Activated CD4-positive, alpha-beta memory T cell treated with anti-CD3 and anti-CD28 coated beads for 36 hours (primary cell): ENCODE measurements around the gene NPHP3. TPM values are rescaled to one million over a fixed set of nuclear protein-coding genes. Genes with fewer than 3 reads are reported as not detected.
"Not testable (repeated sequence)": the region's sequence is repeated elsewhere in the genome, so short reads cannot be mapped to it uniquely, and the experiment has no call there.

Experiments
- CTCF ChIA-PET: fragments of 350-600 bp; sonication (Branson Sonifier 250); formaldehyde crosslinking; loops from one replicate; lab custom pipeline; 2021; ENCODE audit warnings: antibody characterized with exemption, inconsistent platforms; lab: Charles Lee
- POLR2A ChIA-PET: fragments of 350-600 bp; sonication (Branson Sonifier 250); formaldehyde crosslinking; loops from one replicate; lab custom pipeline; 2021; ENCODE audit warnings: antibody characterized with exemption; lab: Charles Lee
- DNase-seq: peaks from one replicate; pipeline ENCODE4 v3.0.0-alpha.2; 2020
- H3K27ac Mint-ChIP-seq: one replicate; pipeline ENCODE4 v1.8.0; 2021; ENCODE audit warnings: mixed read lengths
- H3K27me3 Mint-ChIP-seq: one replicate; pipeline ENCODE4 v1.8.0; 2021; ENCODE audit warnings: mixed read lengths
- H3K36me3 Mint-ChIP-seq: one replicate; pipeline ENCODE4 v1.8.0; 2021; ENCODE audit warnings: mixed read lengths
- H3K4me1 Mint-ChIP-seq: one replicate; pipeline ENCODE4 v1.8.0; 2021; ENCODE audit warnings: low read depth, mixed read lengths
- H3K4me3 Mint-ChIP-seq: one replicate; pipeline ENCODE4 v1.8.0; 2021; ENCODE audit warnings: mild to moderate bottlenecking, mixed read lengths
- H3K9me3 Mint-ChIP-seq: one replicate; pipeline ENCODE4 v1.8.0; 2021; ENCODE audit warnings: mixed read lengths
- intact Hi-C: fragments of 100-400 bp; cut with micrococcal nuclease; formaldehyde crosslinking; loops from one replicate; pipeline ENCODE4 v1.15.1; 2023
- total RNA-seq, 2 experiments: library from RNA; stranded (reverse); gene quantifications; one replicate each; pipeline ENCODE4 v1.2.3, GENCODE V29; 2021

NPHP3 gene
- total RNA-seq, 2 experiments from 2014 or later: 13.6 to 16.7 TPM

GRCh38 chr3:132641427-132641826, 80.8 kb downstream of the NPHP3 start:
- intact Hi-C loops, H3K4me3 Mint-ChIP-seq, H3K9me3 Mint-ChIP-seq, H3K4me1 Mint-ChIP-seq, H3K27me3 Mint-ChIP-seq, H3K27ac Mint-ChIP-seq, POLR2A ChIA-PET, DNase-seq: not testable (repeated sequence)
- CTCF ChIA-PET: interaction anchor here (0.9 to 6.8 kb wide), 14 partner anchors 9 to 290 kb away, joined by 3 to 172 read pairs (median 6); partner anchors contain the start of genes ACAD11 and UBA5
- H3K36me3 Mint-ChIP-seq: peaks cover 15% of the 10 kb centered on the region

DNA sequence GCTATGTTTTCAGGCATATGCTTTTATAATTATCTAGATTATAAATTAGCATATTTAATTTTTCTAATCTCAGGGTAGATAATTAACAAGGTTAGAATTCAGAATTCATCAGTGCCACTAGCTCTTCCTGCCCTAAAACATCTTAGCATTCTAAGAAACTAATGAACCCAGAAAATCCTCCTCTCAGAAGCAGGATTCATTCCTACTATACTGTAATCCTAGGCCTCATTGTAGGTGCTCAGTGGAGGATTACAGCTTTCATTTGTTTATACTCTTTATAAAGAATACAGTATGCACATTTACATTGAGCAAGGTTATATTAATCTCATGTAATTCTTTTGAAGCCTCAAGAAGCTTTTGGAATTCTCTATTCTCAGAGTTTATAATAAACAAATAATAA, 83.5 kb downstream of the NPHP3 start:
- intact Hi-C loops: no loop called here
- POLR2A ChIA-PET: no interaction called here

GRCh38 chr3:132637590-132637989, 84.6 kb downstream of the NPHP3 start:
- Mint-ChIP-seq H3K9me3 (no peaks in the 10 kb centered on the region), H3K27ac (no peak overlapping the region), H3K27me3 (no peaks in the 10 kb centered on the region), H3K4me1 (no peaks in the 10 kb centered on the region), H3K36me3 (peaks cover 21% of the 10 kb centered on the region), H3K4me3 (no peak overlapping the region)
- ChIA-PET CTCF (interaction anchor here (0.7 to 6.8 kb wide), 2 partner anchors 95 to 102 kb away, joined by 3 to 172 read pairs; no protein-coding TSS in a partner anchor), POLR2A (no interaction called here)
- no peak for DNase-seq
- intact Hi-C loops: no loop called here

More for the DNA sequence above, 83.5 kb downstream of the NPHP3 start:
- Mint-ChIP-seq H3K36me3 (peaks cover 21% of the 10 kb centered on the region), H3K27me3 (no peaks in the 10 kb centered on the region), H3K9me3 (no peaks in the 10 kb centered on the region), H3K27ac (no peak overlapping the region), H3K4me3 (no peak overlapping the region), H3K4me1 (no peaks in the 10 kb centered on the region)
- no peak for DNase-seq
- CTCF ChIA-PET: interaction anchor here (1.1 to 6.8 kb wide), 3 partner anchors 18 to 103 kb away, joined by 3 to 172 read pairs (median 5); no protein-coding TSS in a partner anchor

DNA sequence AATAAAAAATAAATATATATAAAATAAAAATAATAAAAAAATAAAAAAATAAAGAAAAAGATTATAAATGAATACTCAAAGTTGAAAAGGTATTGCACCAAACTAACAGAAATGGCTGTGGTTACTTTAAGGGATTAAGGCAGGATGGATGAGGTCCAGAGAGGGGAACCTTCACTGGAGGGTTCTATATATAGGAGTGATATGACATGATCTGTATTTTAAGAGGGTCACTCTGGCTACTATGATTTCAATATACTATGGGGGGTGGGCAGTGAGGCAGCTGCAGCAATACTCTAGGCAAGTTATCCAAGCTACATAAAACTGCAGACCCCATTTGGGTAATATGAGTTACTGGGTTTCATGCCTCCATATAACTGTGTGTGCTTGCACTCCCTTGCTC, 87.2 kb downstream of the NPHP3 start:
- CTCF ChIA-PET: interaction anchor here (2.4 kb wide), 1 partner anchor 99 kb away, joined by 10 read pairs; no protein-coding TSS in a partner anchor
- Mint-ChIP-seq H3K9me3 (no peaks in the 10 kb centered on the region), H3K4me1 (peaks cover under 1% of the 10 kb centered on the region)

More for the DNA sequence above, 87.2 kb downstream of the NPHP3 start:
- Mint-ChIP-seq H3K27ac (no peak overlapping the region), H3K4me3 (no peak overlapping the region), H3K36me3 (peaks cover 21% of the 10 kb centered on the region), H3K27me3 (no peaks in the 10 kb centered on the region)
- intact Hi-C loops: no loop called here
- no peak for DNase-seq
- POLR2A ChIA-PET: no interaction called here

Other genes starting within 250 kb of the NPHP3 start
- gene ACKR4, start 125.1 kb downstream of the NPHP3 start, total RNA-seq: not detected
- 10 to 100 TPM; 11.2 to 13.8 TPM for gene ACAD11, start 62.6 kb downstream of the NPHP3 start, total RNA-seq
- 10 to 100 TPM; 50.4 to 58.3 TPM for gene UBA5, start 62.1 kb downstream of the NPHP3 start, total RNA-seq